GM12874 (cell line): ENCODE measurements around the gene OXSR1.

ENCODE experiments used
- CTCF ChIP-seq: IDR thresholded peaks from 2 replicates; pipeline ENCODE4 v1.5.1; 2011; ENCODE audit warnings: low read depth, mild to moderate bottlenecking, control low read depth, low read length, moderate library complexity; ENCODE audit not compliant: insufficient read depth

The OXSR1 gene

DNA sequence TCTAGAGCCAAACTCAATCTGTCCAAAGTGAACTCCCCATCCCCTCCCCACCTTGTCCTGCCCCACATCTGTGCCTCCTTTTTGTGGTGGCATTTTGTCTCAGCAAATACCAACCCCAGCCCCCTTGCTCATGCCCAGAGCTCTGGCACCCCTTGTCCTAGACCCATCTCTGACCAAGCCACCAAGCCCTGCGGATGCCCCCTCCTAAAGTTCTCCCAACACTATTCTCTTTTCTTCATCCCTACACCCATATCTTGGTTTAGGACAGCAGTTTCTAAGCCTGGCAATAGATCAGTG lies 46.1 kb upstream of the OXSR1 start:
- no peak for TF ChIP-seq CTCF

- TF ChIP-seq CTCF, result no peak
Observed at GRCh38 chr3:38119821-38120692, 45.3 kb upstream of the OXSR1 start.

- no peak for TF ChIP-seq CTCF
Observed at GRCh38 chr3:38120693-38121450, 44.5 kb upstream of the OXSR1 start.

GRCh38 chr3:38121451-38121831 lies 43.9 kb upstream of the OXSR1 start:
- TF ChIP-seq CTCF, result no peak

GRCh38 chr3:38121832-38122461 lies 43.4 kb upstream of the OXSR1 start:
- no peak for TF ChIP-seq CTCF

- TF ChIP-seq CTCF, result no peak
Observed at GRCh38 chr3:38122712-38123290, 42.5 kb upstream of the OXSR1 start.

DNA sequence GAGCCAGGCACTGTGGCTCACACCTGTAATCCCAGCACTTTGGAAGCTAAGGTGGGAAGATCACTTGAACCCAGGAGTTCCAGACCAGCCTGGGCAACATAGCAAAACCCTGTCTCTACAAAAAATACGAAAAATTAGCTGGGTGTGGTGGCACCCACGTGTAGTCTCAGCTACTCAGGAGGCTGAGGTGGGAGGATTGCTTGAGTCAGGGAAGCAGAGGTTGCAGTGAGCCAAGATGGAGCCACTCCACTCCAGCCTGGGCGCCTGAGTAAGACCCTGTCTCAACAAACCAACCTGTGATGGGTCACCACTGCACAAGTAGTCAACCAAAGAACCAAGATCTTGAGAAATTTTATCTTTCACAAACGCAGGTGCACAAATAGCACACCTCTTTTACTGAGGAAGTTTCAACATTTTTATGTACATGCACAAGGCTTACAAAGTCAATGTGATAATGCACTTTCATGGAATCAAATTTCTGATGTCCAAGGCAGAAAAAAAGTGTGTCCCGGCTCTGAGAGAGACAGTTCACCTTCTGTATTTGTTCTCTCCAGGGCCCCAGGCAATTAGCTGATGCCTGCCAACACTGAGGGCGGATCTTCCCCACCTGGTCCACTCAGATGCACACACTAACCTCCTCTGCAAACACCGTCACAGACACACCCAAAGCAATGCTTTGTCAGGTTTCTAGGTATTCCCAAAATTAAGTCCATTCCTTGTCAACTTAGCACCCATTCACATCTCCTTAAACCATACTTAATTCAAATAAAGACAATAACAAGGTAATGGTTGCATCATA lies 40.8 kb upstream of the OXSR1 start:
- TF ChIP-seq CTCF, result no peak
